Esophagus muscularis mucosa (tissue), 3 donors: ENCODE results near the gene SARS2.

ENCODE experiments used
- CTCF ChIP-seq, 3 experiments: fragments of 200-600 bp in 2 of 3; fragments of 450-650 bp in 1 of 3; sonication (generic) in 2 of 3; IDR thresholded peaks; one replicate each; pipeline ENCODE4 v1.5.1; 2017 to 2019; ENCODE audit warnings: antibody characterized with exemption in 3 of 3, mild to moderate bottlenecking in 2 of 3, moderate library complexity in 1 of 3
- POLR2AphosphoS5 ChIP-seq, 2 donors: sonication (generic); formaldehyde crosslinking; IDR thresholded peaks; one replicate each; pipeline ENCODE4 v1.6.1; 2017; ENCODE audit warnings: antibody characterized with exemption in 2 of 2

- no peak for TF ChIP-seq CTCF (IDR thresholded peaks at IDR 0.05)
- TF ChIP-seq POLR2AphosphoS5 (IDR thresholded peaks at IDR 0.05): no peak
Observed at GRCh38 chr19:38891771-38892170, 38.8 kb downstream of the SARS2 start.
